ENCODE measurements around the gene POTEB.
"Not testable (repeated sequence)": the region's sequence is repeated elsewhere in the genome, so short reads cannot be mapped to it uniquely, and the experiment has no call there.

POTEB gene

DNA sequence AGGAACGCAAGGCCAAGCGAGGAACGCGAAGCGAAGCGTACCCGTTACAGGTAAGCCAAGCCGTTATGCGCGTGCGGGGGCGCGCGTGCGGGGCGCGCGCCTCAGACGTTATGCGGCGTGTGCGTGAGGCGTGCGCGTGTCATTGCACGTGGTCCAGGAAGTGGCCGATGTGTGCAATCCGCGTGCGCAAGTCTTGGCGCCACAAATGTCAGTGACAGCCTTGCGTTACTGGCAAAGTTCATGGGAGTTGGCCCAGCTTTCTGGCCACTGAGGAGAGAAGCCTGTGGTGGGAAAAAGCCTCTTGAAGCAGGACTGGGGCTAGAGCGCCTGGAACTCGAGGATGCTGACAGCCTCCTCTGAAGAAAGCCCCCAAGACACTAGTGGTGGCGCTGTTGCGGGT, at the start of gene POTEB:
Gene POTEB, minus strand, starts transcription at position 101 of the 400 bp plus-strand sequence. CDS start 489 bp downstream, outside the sequence.
- DNase-seq (ENCODE audit: low spot score), result not testable (repeated sequence)

DNA sequence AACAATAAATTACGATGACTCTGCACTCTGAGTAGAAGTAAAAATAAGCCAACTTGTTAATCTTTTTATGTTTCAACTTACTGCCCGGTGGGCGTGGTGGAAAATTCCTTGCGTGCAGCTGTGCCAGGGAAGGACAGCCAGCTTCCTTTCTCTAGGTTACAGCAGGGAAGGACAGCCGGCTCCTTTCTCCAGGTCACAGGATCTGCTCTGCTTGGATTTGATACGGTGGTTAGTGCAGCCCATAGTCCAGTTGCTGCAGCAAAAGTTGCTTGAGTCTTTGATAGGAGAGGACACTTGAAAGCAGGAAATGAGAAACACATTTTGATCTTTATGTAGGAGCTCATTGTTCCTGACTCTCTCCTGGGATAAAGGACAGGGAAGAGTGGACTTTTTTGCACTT, 13.4 kb upstream of the POTEB start:
- not testable (repeated sequence) for DNase-seq (ENCODE audit: low spot score)

DNA sequence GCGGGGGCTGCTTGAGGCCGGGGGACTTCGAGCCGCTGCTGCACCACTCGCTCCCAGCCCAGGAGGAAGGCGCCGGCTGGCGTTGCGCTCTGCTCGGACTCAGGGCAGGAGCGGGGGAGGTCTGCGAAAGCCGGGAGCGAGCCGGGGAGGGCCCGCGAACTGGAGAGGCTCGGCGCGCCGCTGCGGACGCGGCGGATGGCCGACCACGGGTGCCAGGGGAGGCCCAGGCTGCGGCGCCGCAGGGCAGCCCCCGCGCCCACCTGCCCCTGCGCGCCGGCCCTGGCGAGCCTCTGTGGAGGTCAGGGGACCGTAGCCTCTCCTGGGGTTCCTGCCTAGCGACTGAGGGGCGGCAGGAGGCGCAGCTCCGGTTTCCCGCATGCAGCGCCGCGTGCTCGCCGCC, 12.0 kb upstream of the POTEB start:
- not testable (repeated sequence) for DNase-seq (ENCODE audit: low spot score)

DNA sequence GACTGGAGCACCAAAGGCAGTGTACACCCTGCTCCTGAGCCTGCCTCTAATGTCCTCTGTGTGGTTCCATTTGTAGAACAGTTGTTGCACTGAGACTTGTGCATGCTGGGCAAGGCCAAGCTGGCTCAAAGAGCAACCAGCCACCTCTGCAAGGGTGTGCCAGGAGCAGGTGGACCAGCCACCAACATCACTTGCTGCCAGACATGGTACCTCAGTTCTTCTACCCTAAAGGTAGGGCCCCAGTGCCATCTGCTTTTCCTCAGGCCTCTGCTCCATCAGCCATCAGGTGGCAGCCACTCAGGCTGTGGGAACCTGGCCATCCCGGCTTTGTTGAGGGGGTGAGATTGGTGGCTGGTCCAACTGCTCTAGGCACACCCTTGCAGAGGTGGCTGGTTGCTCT, 38.7 kb downstream of the POTEB start:
- not testable (repeated sequence) for DNase-seq (ENCODE audit: low spot score)

All from AG20443 (cell line).